ENCODE data around the gene SLC35F1. TPM values are rescaled to one million over a fixed set of nuclear protein-coding genes. Genes with fewer than 3 reads are reported as not detected.

The SLC35F1 gene
- total RNA-seq, 1 experiment from 2014 or later, result 0.84 TPM

DNA sequence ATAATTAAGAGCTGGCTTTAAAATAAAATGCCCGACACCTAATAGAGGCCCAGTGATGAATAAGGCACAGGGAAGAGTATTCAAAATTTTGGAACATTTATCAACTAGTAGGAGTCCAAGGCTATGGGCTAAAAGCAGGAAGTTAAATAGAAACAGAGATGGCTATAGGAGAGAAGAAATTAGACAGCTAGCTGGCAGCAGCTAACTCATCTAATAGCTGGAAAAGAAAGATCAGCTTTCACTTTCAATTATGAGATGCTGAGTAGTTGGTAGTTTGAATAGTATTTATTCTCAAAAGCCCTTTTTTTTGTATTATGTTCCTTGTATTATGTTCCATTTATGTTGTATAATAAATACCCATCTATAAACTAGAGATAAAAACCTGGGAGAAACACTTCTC, 215.7 kb downstream of the SLC35F1 start:
- no peak for DNase-seq (ENCODE audit: low read depth)

- DNase-seq (ENCODE audit: low read depth), result no peak
Observed at GRCh38 chr6:118123503-118124037, 216.5 kb downstream of the SLC35F1 start.

DNA sequence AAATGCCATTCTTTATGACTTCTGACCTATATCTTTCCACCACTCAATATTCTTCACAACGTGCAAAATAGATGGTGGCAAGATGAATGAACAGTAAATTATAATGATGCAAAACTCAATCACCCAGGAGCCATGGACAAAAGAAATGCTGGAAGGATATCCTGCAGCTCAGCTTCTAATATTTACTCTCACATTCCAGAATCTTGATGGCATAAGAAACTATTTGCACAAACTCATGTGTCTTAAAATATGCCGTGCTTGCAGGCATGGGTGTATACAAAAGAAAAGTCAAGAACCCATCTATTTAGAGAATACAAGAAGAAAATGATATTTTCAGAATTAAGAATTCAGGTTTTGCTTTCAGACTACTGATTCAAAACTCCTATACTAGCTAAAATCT, 217.8 kb downstream of the SLC35F1 start:
- DNase-seq (ENCODE audit: low read depth), result no peak

GRCh38 chr6:118128755-118129154, 221.7 kb downstream of the SLC35F1 start:
- no peak for DNase-seq (ENCODE audit: low read depth)

- DNase-seq (ENCODE audit: low read depth), result no peak
Observed at GRCh38 chr6:118134206-118134605, 227.1 kb downstream of the SLC35F1 start.

DNA sequence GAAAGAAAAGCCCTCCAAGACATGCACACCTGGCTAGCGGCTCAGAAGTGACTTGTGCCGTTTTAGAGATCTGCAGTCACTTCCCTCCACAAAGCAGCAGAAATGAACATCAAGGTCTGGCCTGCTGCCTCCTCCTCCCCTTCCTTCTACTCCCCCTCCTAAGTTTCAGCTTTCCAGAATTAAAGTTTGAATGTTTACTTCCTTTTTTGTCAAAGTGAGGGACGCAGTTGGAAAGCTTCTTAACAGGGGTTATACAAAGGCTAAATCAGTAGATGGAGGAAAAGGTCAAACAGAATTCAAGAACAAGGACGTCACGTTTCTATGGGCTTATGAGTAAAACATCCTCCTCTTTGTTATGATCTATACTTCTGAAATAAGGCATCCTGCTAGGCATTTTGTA, 227.7 kb downstream of the SLC35F1 start:
- no peak for DNase-seq (ENCODE audit: low read depth)

- no peak for DNase-seq (ENCODE audit: low read depth)
Observed at GRCh38 chr6:118135371-118135770, 228.3 kb downstream of the SLC35F1 start.

DNA sequence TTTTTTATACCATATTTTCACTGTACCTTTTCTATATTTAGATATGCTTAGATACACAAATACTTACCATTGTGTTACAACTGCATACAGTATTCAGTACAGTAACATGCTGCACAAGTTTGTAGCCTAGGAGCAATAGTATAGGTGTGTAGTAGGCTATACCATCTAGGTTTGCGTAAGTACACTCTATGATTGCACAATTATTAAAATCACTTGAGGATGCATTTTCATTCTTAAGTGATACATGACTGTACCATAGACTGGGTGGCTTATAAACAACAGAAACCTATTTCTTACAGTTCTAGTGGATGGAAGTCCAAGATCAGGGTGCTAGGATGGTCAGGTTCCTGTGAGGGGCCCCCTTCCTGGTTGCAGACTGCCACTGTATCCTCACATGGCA, 234.1 kb downstream of the SLC35F1 start:
- DNase-seq (ENCODE audit: low read depth), result no peak

DNA sequence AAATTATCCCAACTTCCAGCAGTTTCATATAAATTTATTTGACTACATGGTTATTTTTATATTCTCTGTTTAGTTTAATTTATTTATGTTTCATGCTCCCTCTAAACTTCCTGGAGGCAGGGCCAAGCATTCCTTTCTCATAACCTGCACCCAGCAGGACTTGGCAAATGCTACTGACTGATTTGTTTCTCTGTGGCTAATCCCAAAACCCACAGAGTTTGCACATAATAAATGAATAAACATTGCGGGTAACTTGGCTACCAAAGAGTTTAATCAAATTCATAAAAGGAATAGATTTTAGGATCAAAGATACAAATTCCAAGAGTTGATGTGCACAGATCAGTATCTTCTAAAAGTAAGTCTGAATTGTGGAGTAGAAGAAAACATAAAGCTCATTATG, 239.5 kb downstream of the SLC35F1 start:
- DNase-seq (ENCODE audit: low read depth), result no peak

GRCh38 chr6:118147511-118147910, 240.4 kb downstream of the SLC35F1 start:
- no peak for DNase-seq (ENCODE audit: low read depth)

DNA sequence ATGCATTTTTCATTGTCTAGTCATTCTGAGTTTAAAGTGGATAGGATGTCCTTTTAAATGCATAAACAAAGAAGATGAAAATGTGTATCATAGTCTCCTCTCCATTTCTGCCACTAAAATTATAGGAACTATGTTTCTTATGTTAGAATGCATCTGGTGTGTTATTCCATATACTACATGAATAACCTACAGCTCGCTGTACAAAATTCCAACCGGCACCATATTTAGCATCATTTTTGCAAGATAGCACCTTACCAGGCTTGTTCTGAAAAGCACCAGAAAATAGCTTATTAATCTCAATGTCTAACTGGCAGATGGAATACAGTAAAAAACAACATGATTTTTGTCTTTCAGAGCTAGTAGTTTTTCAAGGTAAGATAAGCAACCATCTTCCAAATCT, 241.5 kb downstream of the SLC35F1 start:
- DNase-seq (ENCODE audit: low read depth), result no peak

GRCh38 chr6:118152524-118152923, 245.5 kb downstream of the SLC35F1 start:
- DNase-seq (ENCODE audit: low read depth), result no peak

GRCh38 chr6:118161343-118161742, 254.3 kb downstream of the SLC35F1 start:
- no peak for DNase-seq (ENCODE audit: low read depth)

DNA sequence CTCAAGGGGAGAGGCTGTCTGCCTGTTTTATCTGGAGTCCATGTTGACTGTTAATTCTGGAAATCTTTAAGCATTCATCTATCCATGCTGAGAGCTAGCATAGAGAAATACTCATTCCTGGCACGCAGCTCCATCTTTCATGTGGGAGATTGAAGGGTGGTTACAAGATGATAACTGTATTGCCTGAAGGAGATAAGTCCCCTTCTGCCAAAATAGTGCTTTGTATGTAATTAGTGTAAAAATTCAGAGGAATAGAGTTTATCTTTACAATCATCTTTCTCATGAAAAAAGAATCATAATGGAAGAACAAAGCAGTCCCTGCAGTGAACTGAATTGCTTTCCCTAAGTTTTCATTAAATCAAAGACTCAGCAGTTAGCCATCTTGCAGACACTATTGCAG, 256.5 kb downstream of the SLC35F1 start:
- no peak for DNase-seq (ENCODE audit: low read depth)

DNA sequence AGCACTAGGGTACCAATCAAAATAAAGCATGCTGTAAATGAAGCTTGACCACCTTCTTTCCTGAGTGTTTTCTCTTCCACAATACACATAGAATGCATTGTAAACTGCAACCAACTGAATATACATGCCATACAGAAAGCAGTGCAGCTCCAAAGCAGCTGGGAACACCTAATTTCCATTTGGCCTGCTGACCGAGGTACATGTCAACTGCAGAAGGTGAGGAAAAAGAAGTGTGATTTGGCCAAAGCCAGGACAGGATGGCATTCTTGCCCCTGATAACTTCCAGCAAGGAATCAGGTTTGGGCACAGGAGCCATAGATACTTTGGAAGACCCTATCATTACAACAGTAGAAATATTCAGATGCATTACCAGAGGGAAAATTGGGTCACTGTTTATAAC, 258.4 kb downstream of the SLC35F1 start:
- no peak for DNase-seq (ENCODE audit: low read depth)

DNA sequence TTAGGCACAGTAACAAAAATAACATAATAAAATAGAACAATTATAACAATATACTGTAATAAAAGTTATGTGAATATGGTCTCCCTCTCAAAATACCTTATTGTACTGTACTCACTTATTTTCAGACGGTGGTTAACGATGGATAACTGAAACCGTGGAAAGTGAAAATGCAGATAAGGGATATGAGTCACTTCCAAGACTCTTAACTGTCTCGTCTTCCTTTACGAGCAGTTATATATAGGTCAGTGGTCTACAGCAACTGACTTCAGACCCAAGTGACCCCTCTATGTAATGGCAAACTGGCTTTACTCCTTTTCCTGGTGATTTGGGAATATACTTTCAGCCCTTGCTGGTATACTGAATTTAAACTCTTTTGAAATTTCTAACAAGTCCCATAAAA, 261.4 kb downstream of the SLC35F1 start:
- no peak for DNase-seq (ENCODE audit: low read depth)

- no peak for DNase-seq (ENCODE audit: low read depth)
Observed at GRCh38 chr6:118171852-118172251, 264.8 kb downstream of the SLC35F1 start.

DNA sequence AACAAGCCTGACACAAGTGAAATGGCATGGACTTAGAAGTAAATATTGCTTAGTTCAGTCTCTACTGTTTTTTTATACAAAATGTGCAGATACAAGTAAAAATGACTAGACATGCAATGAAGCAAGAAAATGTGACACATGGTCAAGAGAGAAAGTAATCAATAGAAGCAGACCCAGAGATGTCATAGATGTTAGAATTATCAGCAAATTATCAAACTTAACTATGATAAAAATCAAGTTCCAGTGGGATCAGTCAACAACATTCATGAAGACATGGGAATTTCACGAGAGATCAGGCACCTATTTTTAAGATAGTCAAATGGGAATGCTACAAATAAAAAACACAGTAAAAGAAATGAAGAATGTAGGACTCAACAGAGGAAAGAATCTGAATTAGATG, 267.0 kb downstream of the SLC35F1 start:
- no peak for DNase-seq (ENCODE audit: low read depth)

DNA sequence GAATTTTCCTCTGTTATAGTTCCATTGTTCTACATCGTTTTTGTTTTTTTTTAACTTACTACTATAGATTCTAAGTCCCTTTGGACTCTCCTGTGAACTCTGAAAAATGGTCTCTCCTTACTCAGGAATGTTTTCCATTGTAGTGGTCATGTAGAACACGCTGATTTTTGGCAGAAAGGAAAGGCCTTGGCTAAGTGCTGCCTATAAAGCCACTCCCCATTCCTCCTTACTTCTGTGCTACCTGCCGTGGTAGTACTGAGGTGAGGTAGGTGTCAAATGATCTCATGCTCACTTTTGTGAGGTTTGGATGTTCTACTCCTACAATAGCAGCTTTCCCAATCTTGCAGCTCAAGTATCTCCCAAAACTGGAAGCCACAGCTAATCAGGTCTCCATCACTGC, 270.7 kb downstream of the SLC35F1 start:
- DNase-seq (ENCODE audit: low read depth), result no peak

- DNase-seq (ENCODE audit: low read depth), result no peak
Observed at GRCh38 chr6:118179048-118179447, 272.0 kb downstream of the SLC35F1 start.

GRCh38 chr6:118186672-118187567, 279.9 kb downstream of the SLC35F1 start:
- no peak for DNase-seq (ENCODE audit: low read depth)

DNA sequence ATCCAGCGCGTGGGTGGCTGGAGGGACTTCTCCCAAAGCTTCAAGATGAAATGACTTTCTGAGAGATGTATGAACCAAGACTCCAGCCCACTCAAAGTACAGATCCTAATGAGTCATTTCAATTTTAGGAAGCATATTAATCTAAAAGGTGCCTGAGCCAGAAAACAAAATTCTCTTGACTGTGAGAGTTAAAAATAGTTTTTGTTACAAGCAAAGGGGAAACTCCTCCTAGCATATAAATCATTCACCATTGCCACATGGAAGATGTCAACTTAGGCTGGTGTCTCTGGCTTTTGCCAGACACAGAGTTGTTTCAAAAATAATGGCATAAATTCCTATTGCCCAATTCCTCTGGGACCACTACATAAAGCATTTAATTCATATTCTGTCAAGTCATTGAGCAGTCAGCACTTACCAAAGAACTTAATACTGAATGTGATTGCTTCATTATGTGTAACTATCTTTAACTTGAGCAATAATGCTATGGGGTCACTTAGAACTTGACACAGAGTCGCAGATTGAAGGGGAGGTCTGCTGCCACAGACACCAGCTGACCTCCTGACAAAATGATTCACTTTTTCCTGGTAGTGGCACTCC, 280.6 kb downstream of the SLC35F1 start:
- peak; percentile 26 for DNase-seq (ENCODE audit: low read depth)

GRCh38 chr6:118188561-118188960, 281.5 kb downstream of the SLC35F1 start:
- no peak for DNase-seq (ENCODE audit: low read depth)

Data from RPMI7951 (cell line).